Measurements from ENCODE around the gene PRDM16.

DNA sequence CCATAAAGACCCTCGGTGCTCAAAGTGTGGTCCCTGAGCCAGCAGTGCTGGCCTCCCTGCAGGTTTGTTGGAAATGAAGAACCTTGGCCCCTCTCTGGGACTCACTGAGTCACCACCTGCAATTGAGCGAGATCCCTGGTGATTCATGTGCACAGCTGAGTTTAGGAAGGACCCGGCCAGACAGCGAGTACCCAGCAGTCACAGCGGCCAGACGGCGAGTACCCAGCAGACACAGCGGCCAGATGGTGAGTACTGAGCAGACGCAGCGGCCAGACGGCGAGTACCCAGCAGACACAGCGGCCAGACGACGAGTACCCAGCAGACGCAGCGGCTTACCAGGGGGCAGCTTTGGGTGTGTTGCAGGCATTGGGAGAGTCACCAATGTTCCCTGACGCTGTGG is 123.8 kb downstream of the PRDM16 start:
- no peak for TF ChIP-seq HOXD13 (CRISPR knock-in tag; IDR thresholded peaks at IDR 0.05; ENCODE audit: borderline replicate concordance)
- no peak for TF ChIP-seq ZBTB8A (tag by site-specific recombination; IDR thresholded peaks at IDR 0.05)
- TF ChIP-seq, protein P1, sequence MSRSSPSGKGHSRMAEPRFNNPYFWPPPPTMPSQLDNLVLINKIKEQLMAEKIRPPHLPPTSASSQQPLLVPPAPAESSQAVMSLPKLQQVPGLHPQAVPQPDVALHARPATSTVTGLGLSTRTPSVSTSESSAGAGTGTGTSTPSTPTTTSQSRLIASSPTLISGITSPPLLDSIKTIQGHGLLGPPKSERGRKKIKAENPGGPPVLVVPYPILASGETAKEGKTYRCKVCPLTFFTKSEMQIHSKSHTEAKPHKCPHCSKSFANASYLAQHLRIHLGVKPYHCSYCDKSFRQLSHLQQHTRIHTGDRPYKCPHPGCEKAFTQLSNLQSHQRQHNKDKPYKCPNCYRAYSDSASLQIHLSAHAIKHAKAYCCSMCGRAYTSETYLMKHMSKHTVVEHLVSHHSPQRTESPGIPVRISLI (tag by site-specific recombination; IDR thresholded peaks at IDR 0.05), result no peak
- no peak for TF ChIP-seq PRDM6 (tag by site-specific recombination; IDR thresholded peaks at IDR 0.05)
- TF ChIP-seq CTCF (tag by site-specific recombination; IDR thresholded peaks at IDR 0.05), result no peak
- TF ChIP-seq ZNF501 (tag by site-specific recombination; IDR thresholded peaks at IDR 0.05), result no peak
- no peak for TF ChIP-seq KLF9 (tag by site-specific recombination; IDR thresholded peaks at IDR 0.05; ENCODE audit: low read depth)
- TF ChIP-seq ZNF335 (tag by site-specific recombination; conservative IDR thresholded peaks at IDR 0.05), result no peak
- TF ChIP-seq SP2 (tag by site-specific recombination; IDR thresholded peaks at IDR 0.05), result no peak
